HG02943 (cell line): ENCODE data around the gene DIO3.
"Not testable (repeated sequence)": the region's sequence is repeated elsewhere in the genome, so short reads cannot be mapped to it uniquely, and the experiment has no call there.

ENCODE experiments used
- ATAC-seq: cut with Tn5 transposase; IDR thresholded peaks from one replicate; pipeline ENCODE4 v1.9.1; 2021; ENCODE audit warnings: mild to moderate bottlenecking, low read depth, moderate library complexity; ENCODE audit not compliant: unreplicated experiment

The DIO3 gene

DNA sequence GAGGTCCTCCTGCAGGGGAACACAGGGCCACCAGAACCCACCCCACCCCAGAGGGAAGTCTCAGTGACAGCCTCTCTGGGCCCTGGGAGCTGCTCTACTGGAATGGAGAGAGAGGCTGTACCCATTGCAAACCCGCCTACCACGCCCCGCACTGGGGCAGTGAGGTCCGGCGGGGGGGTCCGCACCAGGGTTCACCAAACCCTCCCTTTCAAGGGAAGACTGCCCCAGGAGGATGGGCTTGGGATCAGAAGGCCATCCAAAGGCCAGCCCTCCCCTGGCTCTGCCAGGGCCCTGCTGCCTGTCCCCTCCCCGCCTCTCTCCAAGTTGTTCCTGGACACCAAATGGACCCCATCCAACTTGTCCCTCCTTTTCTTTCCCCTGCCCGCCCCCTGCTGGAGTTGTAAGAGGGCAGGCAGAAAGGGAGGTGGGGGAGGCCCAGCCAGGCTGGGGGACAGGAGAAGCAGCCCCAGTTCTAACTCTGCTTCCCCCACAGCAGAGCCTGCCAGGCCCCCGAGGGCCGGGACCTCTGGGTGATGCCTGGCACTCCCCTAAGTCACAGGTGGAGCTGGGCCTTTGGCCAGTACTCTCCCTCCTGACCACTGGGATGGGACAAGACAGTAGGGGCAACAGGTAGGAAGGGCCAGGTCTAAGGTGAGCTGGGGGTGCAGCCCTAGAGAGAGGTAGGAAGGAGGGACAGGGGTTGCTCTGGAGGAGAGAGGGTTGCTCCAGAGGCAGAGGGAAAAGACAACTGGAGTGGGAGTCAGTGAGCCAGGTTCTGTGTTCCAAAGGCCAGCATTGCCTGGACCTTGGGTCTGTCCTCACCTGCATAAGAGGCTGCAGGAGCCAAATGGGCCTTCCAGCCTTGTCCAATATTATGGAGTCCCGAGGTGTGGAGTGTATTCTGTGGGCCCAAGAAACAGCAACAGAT, 3.2 kb upstream of the DIO3 start:
- ATAC-seq = no peak

DNA sequence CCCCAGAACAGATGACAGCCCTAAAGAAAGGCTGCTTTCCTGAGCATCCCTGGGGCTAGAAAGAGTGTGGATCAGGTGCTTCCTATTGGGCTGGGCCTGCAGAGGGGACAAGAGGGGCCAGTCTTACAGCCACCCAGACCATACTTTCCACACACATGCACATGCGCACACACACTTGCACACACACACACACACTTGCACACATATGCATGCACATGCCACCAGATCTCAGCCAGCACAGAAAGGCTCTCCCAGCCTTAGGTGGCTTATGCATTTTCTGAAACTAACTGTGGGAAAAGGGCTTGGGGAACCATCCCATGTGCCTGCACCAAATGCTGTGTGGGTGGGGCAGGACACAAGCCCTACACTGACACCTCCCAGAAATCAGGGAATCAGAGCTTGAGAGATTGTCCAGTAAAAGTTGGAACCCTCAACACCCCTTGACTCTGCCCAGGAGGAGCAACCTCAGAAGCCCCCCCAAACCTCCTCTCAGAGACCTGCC, 2.5 kb upstream of the DIO3 start:
- no peak for ATAC-seq

DNA sequence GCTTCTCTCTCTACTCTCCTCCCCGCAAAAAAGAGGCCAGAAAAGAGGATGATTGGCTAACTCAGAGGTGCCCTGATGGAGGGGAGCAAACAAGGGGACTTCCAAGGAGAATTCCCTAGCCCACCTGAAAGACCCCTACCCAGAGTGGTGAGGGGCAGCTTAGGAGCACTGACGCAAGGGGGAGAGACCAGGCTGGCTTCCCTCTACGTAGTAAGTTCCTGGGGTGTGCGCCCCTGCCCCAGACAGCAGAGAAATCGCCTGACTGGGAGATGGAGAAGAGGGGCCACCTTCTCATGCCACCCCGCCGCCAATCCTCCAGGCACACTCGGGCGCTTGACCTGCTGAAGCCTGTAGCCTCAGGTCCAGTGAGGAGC, 2.1 kb upstream of the DIO3 start:
- no peak for ATAC-seq

DNA sequence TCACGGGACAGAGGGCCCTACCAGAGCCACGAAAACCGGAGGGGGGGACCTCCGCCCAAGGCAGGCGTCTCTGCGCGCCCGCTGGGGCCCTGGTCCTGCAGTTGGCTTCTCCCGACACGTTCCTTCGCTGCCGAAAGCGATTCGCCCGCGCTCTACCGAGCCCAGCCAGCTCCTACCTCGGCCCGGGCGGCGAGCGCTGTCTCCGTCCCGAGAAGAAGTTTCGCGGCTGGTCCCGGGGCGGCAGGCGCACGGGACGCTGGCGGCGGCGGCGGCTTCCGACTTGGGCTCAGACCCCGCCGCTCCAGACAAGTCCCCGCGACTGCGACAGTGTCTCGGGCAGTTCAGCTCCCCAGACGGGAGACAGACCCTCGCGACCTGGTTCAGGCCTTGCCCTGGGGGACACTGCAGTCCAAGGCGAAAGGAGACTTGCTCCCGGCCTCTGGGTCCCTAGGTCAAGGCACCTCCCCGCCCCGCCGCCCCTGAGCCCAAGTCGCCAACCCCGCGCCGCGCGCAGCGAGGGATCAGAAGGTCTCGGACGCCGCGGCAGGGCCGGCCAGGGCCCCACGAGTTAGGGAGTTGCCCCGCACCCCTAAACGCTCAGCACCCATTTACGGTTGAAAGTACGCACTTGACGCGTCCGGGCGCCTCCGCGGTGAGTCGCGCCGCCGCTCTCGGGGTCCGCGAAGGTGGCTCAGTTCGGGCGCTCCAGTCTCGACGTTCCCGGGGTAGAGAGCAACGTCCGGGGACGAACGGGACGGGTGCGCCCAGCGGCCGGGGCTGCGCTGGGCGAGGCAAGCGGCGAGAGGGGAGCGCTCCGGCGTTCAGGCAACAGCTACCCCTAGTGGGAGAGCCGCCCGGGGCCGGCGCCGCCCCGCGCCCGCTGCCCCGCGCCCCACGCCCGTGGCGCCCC, 1.4 kb upstream of the DIO3 start:
- no peak for ATAC-seq

DNA sequence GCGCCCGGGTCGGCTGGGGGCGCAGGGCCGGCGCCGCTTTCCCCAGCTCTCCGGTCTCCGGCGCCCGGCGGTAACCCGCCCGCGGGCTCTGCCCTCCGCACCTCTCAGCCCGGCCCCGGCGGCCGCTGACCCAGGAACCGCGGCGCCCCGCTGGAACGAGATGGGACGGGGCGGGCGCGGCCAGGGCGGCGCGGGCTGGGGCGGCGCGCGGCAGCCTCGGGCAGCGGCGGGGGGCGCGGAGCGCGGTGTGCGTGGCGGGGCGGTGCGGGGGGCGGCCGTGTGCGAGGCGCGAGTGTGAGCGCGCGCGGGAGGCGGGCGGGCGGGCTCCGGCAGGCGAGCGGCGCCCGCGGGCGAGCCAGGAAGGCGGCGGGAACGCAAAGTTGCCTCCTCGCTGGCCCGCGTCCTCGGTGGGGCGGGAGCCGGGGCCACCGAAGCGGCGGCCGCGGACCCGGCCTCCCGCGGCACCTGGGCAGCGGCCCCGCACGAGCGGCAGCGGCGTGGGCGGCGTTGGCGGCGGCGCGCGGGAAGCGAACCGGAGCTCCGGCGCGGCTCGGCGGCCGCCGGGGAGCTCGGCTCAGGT, 671 bp upstream of the DIO3 start:
- no peak for ATAC-seq

DNA sequence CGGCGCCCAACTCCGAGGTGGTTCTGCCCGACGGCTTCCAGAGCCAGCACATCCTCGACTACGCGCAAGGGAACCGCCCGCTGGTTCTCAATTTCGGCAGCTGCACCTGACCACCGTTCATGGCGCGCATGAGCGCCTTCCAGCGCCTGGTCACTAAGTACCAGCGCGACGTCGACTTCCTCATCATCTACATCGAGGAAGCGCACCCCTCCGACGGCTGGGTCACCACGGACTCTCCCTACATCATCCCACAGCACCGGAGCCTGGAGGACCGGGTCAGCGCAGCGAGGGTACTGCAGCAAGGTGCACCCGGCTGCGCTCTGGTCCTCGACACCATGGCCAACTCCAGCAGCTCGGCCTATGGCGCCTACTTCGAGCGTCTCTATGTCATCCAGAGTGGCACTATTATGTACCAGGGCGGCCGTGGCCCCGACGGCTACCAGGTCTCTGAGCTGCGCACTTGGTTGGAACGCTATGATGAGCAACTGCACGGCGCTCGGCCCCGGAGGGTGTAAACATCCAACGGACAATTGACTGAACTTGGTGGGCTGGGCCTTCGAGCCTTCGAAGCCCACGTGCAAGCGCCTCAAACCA, 699 bp downstream of the DIO3 start:
- ATAC-seq = no peak

DNA sequence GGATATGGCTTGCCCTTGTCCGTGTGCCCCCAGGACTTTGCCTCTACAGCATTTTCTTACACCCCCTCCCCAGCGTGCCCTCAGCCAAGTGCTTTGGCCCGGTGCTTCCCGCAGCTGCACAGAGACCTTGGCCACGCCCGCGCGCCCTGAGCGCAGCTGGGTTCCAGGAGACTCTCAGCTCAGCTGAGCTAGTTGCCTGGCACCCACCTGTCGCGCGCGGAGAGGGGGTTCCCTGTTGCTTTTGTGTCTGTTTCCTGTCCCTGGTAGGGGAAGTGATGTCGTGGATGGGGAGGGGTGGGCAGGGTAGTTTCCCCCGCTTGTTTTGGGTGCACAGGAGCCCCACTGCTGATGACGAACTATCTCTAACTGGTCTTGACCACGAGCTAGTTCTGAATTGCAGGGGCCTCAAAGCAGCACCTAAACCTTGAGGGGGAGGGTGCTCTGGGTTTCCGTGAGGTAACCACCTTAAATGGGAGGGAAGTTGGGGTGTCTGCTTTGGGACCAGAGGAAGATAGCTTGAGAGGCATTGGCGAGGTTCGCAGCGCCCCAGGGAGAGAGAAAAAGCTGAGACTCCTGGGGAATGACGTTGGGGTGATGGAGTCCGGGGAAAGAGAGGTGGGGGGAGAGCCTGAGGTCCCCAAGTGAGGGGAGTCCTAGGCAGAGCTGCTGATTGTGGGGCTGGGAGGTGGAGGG, 1.5 kb downstream of the DIO3 start:
- no peak for ATAC-seq

DNA sequence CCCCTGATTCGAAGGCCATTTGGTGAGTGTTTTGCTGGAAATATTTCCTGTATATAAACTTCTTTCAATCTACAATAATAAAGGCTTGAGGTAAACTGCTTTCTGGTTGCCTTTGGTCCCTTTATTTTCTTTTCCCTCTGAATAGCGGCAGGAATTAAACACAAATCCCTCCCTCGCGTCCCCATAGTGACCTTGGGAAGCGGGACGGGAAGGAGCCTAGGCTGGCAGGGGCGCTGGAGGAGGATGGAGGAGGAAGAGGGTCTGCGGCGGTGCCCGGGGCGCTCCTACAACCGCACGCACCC, 2.0 kb downstream of the DIO3 start:
- no peak for ATAC-seq

DNA sequence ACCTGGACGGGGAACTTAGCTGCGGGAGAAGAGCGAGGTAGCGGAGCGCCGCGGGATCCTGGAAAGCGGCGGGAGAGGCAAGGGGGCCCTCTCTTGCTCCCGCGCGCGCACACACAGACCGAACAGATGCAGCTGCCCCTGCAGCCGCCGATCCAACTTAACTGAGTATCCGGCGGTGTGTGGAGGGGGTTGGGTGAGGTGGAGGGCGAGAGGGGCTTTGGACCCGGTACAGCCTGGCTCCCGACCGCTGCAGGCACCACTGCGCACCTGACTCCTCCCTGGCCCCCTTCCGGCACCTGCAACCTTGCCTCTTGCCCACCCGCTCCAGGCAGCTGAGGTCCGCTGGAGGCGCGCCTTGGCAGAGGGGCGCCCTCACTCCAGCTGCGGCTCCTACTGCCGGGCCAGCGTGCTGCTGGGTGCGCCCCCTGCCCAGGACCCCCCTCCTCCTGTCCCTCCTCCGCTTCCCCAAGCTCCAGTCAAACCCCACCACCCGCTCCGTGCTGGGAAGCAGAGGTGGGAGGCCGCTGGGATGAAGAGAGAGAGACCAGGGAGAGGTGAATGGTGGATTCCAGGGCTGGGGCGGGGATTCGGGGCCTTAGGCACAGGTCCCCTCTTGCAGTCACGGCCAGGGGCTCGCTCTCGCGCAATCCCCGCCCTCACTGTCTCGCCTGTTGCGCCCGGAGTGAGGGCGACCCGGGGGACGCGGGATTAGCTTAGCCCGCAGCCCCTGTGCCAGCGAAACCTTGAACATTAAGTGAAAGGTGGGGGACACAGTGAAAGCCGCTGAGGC, 2.6 kb downstream of the DIO3 start:
- ATAC-seq = no peak

DNA sequence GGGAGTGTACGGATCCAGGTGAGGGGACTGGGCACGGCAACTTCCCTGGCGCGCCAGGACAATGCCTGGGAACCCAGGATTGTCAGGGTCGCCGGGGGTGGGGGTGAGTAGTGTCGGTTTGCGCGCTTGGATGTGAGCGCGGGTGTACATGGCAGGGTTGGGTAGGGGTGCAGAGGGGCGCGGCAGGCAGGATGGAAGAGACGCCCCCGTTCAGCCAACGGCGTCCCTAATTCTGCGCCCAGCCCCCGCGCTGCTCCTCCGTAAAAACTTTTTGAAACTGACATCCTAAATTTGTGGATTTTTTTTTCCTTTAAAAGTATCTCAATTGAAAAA, 3.1 kb downstream of the DIO3 start:
- no peak for ATAC-seq

DNA sequence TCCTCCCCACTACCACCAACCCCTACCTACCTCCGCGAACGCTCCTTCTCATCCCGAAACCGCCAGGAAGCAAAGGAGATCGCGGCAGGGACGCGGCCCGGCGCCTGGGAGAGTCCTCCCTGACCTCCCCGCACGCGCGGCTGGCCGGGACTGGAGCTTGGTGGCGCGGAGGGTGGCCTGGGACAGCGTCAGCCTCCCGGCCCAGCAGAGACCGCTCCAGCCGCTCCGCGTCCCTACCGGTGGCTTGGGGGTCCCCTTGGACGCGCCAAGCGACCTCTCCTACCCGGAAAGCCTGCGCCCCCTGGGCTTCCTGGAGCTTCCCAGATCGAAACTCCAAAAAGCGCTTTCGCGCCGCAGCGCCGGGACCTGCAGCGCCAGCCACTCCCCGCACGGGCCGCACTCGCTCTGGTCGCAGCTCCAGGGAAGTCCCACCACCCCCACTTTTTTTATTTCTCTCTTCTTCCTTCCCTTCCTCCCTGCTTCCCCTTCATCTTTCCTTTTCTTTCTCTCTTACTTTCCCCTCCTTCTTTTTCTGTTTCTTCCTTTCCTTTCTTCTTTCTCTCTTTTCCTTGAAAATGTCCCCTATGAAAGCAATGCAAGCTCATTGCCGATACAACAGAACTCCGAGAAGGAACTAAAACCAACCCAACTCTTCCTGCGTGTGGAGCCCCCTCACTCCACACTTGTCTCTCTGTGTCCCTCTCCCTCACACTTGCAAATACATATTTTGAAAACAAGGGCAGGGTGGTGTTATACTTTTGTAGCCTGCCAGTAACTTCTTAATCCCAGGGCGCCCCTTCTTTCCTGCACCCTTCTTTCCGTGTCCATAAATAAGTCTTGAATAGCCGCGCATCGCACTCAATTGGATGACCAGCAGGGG, 3.8 kb downstream of the DIO3 start:
- no peak for ATAC-seq

DNA sequence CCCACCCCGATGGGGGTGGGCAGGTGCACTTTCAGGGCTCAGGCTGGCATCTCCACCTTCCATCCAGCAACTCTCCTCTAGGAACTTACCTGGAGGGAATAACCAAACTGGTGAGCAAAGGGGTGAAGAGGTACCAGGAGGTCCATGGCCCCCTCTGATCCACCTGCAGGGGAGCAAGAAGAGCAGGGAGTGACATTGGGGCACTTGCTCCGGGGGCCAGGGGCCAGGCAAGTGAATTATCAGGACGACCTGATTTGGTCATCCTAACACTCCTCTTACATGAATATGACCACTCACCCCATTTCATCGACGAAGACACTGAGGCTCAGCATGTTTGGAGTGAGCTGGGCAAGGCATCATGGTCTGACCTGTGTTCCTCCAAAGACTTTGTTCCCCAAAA, 6.0 kb downstream of the DIO3 start:
- ATAC-seq = no peak

DNA sequence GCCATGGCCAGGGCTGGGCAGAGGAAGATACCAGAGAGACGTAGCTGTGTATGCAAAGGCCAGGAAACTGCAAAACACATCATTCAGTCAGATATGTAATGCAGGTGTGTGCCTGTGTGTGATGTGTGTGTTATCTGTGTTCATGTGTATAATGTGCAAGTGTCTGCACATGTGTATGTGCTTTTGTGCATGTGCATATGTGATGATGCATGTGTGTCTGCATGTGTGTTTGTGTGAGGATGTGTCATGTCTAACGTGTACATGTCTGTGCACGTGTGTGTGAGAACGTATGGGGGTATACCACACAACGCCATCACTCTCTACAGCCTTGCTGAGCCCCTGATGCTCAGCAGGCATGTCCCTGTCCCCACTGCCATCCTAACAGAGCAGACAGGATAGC, 9.7 kb downstream of the DIO3 start:
- ATAC-seq = no peak

DNA sequence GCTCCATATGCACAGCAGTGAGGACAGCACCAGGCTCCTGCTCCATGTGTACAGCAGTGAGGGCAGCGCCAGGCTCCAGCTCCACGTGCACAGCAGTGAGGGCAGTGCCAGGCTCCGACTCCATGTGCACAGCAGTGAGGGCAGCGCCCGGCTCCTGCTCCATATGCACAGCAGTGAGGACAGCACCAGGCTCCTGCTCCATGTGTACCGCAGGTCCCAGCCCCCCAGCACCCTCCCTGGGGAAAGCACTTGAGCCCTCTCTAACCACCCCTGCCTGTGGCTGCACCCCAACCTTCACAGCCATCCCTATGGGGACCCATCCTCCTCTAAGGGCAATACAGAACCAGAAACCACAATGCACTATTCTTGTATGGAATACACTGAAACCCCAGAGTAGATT, 11.2 kb downstream of the DIO3 start:
- ATAC-seq = not testable (repeated sequence)

DNA sequence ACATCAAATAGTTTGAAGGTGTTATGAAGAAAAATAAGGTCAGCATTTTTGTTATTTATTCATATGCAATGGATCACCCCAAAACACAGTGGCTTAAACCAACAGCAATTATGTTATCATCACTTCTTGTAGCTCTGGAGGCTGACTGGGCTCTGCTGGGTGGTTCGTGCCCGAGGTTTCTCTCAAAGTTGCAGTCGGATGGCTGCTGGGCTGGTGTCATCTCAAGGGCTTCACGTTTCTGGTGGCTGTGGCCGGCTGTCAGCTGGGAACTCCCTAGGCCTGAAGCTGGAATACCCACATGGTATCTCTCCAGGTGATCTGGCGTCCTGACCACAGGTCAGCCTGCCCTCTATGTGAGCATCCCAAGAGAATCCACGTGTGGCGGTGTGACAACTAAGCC, 12.0 kb downstream of the DIO3 start:
- no peak for ATAC-seq

DNA sequence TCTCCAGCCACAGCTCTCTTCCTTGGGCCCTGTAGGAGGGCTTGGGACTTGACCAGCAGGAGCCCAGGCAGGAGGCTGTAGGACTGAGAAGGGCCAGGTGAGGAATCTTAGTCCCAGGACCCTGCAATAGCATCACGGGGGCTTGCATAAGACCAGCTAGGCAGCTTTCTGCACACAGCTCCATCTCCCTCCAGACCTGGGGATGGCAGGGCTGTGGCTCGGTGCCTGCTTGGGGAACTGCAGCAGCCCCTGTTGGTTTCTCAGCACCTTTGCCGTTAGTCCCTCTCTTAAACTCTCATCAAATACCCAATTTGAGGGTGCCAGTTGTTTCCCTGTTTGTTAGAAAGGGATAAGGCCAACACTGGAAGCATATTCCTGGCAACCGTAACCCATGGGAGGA, 14.3 kb downstream of the DIO3 start:
- ATAC-seq = no peak

DNA sequence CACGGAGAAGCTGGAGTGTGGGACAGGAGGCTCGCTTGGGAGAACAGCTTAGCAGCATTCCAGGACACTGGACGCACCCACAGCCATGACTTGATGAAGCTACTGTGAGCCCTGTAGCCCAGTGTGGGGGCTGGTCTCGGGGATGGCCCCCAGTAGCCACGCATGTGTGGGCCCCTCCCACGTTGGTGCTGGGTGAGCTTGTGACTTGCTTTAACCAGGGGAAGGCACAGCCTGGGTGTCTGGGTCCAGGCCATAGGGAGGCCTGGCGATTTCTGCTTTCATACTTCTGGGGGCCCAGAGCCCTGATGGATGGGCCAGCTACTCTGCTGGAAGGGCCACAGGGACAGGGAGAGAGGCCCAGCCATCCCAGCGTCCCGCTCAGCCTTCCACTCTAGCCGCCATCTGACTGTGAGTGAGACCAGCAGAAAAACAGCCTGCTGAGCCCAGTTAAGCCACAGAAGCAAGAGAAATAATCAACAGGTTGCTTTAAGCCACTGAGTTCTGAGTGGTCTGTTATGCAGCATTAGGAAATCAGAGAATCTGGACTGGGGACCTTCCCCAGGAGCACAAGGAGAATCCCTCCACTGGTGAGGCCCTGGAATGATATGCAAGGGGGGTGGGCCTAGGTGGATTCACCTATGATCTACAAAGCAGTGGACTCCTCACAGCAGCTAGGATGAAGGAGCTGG, 16.1 kb downstream of the DIO3 start:
- ATAC-seq = no peak

DNA sequence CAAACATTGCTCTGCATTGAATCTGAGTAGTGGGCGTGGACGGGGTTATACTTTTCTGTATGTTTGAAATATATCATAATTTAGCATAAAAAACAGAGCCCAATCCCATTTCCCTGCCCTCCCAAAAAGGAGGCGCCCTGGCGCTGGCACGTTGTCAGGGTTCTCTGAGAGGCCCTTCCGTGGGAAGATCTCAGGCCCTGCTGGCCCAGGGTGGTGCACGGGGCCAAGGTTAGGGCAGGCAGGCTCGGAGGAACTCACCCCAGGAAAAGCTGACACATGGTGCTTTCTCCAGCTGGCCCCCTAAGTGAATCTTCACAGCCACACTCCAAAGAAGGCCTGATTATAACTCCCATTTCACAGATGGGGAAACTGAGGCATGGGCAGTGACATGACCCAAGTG, 17.2 kb downstream of the DIO3 start:
- ATAC-seq = no peak
